ENCODE measurements around the gene KPNA2.
"Not testable (repeated sequence)": the region's sequence is repeated elsewhere in the genome, so short reads cannot be mapped to it uniquely, and the experiment has no call there.

DNA sequence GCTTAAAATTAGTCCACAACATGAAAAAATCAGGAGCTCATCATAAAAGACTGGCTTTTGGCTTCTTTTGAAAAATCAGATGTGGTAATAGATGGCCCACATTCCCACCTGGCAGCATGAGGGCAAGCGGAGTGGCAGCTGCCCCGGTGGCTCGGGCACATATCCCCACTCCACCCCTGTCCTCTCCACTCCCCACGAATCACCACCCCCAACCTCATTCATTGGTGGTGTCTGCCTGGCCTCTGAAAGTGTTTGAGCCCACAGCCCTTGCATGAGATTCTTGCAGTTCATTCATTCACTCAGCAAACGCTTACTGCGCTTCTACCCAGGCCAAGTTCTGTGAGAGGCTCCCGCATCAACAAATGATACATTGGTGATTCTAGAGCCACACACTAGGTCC lies 29.8 kb downstream of the KPNA2 start:
- TF ChIP-seq POLR2AphosphoS5, POLR2A (IDR thresholded peaks at IDR 0.05): not testable (repeated sequence)
